Measurements from ENCODE around the gene BAZ1B.

- no peak for TF ChIP-seq POLR2AphosphoS5 (IDR thresholded peaks at IDR 0.05)
- TF ChIP-seq CTCF (IDR thresholded peaks at IDR 0.05) = no peak
- no peak for TF ChIP-seq POLR2A (IDR thresholded peaks at IDR 0.05)
- TF ChIP-seq EP300 (IDR thresholded peaks at IDR 0.05) = no peak
Measured at GRCh38 chr7:73424489-73424885, 97.6 kb downstream of the BAZ1B start.

All from stomach (tissue), 4 donors.